H9 (cell line): ENCODE results near the gene NCF2. TPM values are rescaled to one million over a fixed set of nuclear protein-coding genes. Genes with fewer than 3 reads are reported as not detected.

ENCODE experiments used
- DNase-seq: peaks from one replicate; pipeline ENCODE4 v3.0.0-alpha.2; 2017
- H2AFZ ChIP-seq: one replicate; pipeline ENCODE4 v1.6.1; 2013; ENCODE audit warnings: mild to moderate bottlenecking, low read length, control low read depth, moderate library complexity
- H2AK5ac ChIP-seq: 2 replicates; pipeline ENCODE4 v1.6.1; 2013; ENCODE audit warnings: low read length, control low read depth, mixed read lengths; ENCODE audit not compliant: insufficient read length
- H2BK120ac ChIP-seq: one replicate; pipeline ENCODE4 v1.6.1; 2013; ENCODE audit warnings: low read depth, mild to moderate bottlenecking, low read length, control low read depth, inconsistent platforms; ENCODE audit not compliant: poor library complexity, severe bottlenecking
- H2BK12ac ChIP-seq: 2 replicates; pipeline ENCODE4 v1.6.1; 2013; ENCODE audit warnings: low read length, control low read depth, mixed read lengths, low read depth; ENCODE audit not compliant: insufficient read length
- H2BK15ac ChIP-seq: 2 replicates; pipeline ENCODE4 v1.6.1; 2013; ENCODE audit warnings: low read depth, low read length, control low read depth
- H2BK20ac ChIP-seq: one replicate; pipeline ENCODE4 v1.6.1; 2013; ENCODE audit warnings: low read depth, mild to moderate bottlenecking, low read length, control low read depth, inconsistent platforms; ENCODE audit not compliant: poor library complexity, severe bottlenecking
- H2BK5ac ChIP-seq: 2 replicates; pipeline ENCODE4 v1.6.1; 2013; ENCODE audit warnings: low read length, control low read depth, mixed read lengths; ENCODE audit not compliant: insufficient read length
- H3K14ac ChIP-seq: 2 replicates; pipeline ENCODE4 v1.6.1; 2013; ENCODE audit warnings: low read length, control low read depth; ENCODE audit not compliant: insufficient read depth
- H3K18ac ChIP-seq: 2 replicates; pipeline ENCODE4 v1.6.1; 2013; ENCODE audit warnings: low read depth, mild to moderate bottlenecking, mixed read lengths, low read length, control low read depth; ENCODE audit not compliant: insufficient read length
- H3K23ac ChIP-seq: 2 replicates; pipeline ENCODE4 v1.6.1; 2013; ENCODE audit warnings: low read length, control low read depth, mixed read lengths, low read depth; ENCODE audit not compliant: insufficient read length
- H3K23me2 ChIP-seq: 2 replicates; pipeline ENCODE4 v1.6.1; 2013; ENCODE audit warnings: low read depth, mild to moderate bottlenecking, mixed read lengths, low read length, control low read depth; ENCODE audit not compliant: insufficient read length, poor library complexity, severe bottlenecking
- H3K27ac ChIP-seq: 2 replicates; pipeline ENCODE4 v1.5.1; 2013; ENCODE audit warnings: low read length, control low read depth, mixed read lengths, low read depth; ENCODE audit not compliant: insufficient read length
- H3K27me3 ChIP-seq: 2 replicates; pipeline ENCODE4 v1.6.1; 2013; ENCODE audit warnings: low read length, control low read depth, inconsistent platforms; ENCODE audit not compliant: insufficient read depth
- H3K4ac ChIP-seq: 2 replicates; pipeline ENCODE4 v1.6.1; 2013; ENCODE audit warnings: low read depth, mild to moderate bottlenecking, control low read depth, inconsistent platforms, low read length, moderate library complexity
- H3K4me1 ChIP-seq: 2 replicates; pipeline ENCODE4 v1.6.1; 2013; ENCODE audit warnings: low read length, control low read depth, inconsistent platforms; ENCODE audit not compliant: insufficient read depth
- H3K4me2 ChIP-seq: 2 replicates; pipeline ENCODE4 v1.6.1; 2013; ENCODE audit warnings: low read length, control low read depth, mixed read lengths; ENCODE audit not compliant: insufficient read length, insufficient read depth
- H3K56ac ChIP-seq: 2 replicates; pipeline ENCODE4 v1.6.1; 2013; ENCODE audit warnings: low read depth, mild to moderate bottlenecking, mixed read lengths, low read length, control low read depth; ENCODE audit not compliant: insufficient read length
- H3K79me1 ChIP-seq: 2 replicates; pipeline ENCODE4 v1.6.1; 2013; ENCODE audit warnings: low read depth, mild to moderate bottlenecking, moderate library complexity, low read length, control low read depth, inconsistent platforms; ENCODE audit not compliant: insufficient read depth, poor library complexity, severe bottlenecking
- H3K79me2 ChIP-seq: 2 replicates; pipeline ENCODE4 v1.6.1; 2013; ENCODE audit warnings: low read length, control low read depth, inconsistent platforms; ENCODE audit not compliant: insufficient read depth
- H3K9ac ChIP-seq: 2 replicates; pipeline ENCODE4 v1.6.1; 2013; ENCODE audit warnings: low read length, control low read depth, mixed read lengths; ENCODE audit not compliant: insufficient read length; ENCODE audit errors: extremely low read depth
- H3K9me3 ChIP-seq: one replicate; pipeline ENCODE4 v1.6.1; 2013; ENCODE audit warnings: low read depth, low read length, inconsistent platforms; ENCODE audit not compliant: control insufficient read depth
- H3T11ph ChIP-seq: one replicate; pipeline ENCODE4 v1.6.1; 2013; ENCODE audit warnings: mild to moderate bottlenecking, low read length, control low read depth, inconsistent platforms
- H4K20me1 ChIP-seq: one replicate; pipeline ENCODE4 v1.6.1; 2013; ENCODE audit not compliant: control insufficient read depth, insufficient read length, insufficient read depth
- H4K5ac ChIP-seq: 2 replicates; pipeline ENCODE4 v1.6.1; 2013; ENCODE audit warnings: low read depth, mild to moderate bottlenecking, mixed read lengths, low read length, control low read depth; ENCODE audit not compliant: insufficient read length
- H4K8ac ChIP-seq: replicated peaks from 2 replicates; pipeline ENCODE4 v1.6.1; 2013; ENCODE audit warnings: low read length, control low read depth, mixed read lengths, low read depth; ENCODE audit not compliant: insufficient read length
- H4K91ac ChIP-seq: 2 replicates; pipeline ENCODE4 v1.6.1; 2013; ENCODE audit warnings: low read depth, mild to moderate bottlenecking, moderate library complexity, mixed read lengths, low read length, control low read depth; ENCODE audit not compliant: insufficient read length
- H3K27ac Mint-ChIP-seq, 3 experiments: 2 replicates in 2 of 3; 3 replicates in 1 of 3; pipeline ENCODE4 v1.8.0; 2020 to 2021; ENCODE audit warnings: mixed read lengths in 3 of 3, mild to moderate bottlenecking in 1 of 3, moderate library complexity in 1 of 3
- H3K27me3 Mint-ChIP-seq: 2 replicates; pipeline ENCODE4 v1.8.0; 2021; ENCODE audit warnings: low read depth, mild to moderate bottlenecking, moderate library complexity, mixed read lengths
- H3K36me3 Mint-ChIP-seq, 3 experiments: 2 replicates in 2 of 3; 3 replicates in 1 of 3; pipeline ENCODE4 v1.8.0; 2020 to 2021; ENCODE audit warnings: low read depth in 3 of 3, mixed read lengths in 3 of 3; ENCODE audit not compliant: insufficient read depth in 1 of 3
- H3K4me1 Mint-ChIP-seq, 2 experiments: 2 replicates each; pipeline ENCODE4 v1.8.0; 2020; ENCODE audit warnings: mixed read lengths in 2 of 2
- H3K4me3 Mint-ChIP-seq, 2 experiments: 2 replicates in 1 of 2; 3 replicates in 1 of 2; pipeline ENCODE4 v1.8.0; 2020 to 2021; ENCODE audit warnings: mild to moderate bottlenecking in 2 of 2, mixed read lengths in 2 of 2, moderate library complexity in 1 of 2
- H3K9me3 Mint-ChIP-seq, 2 experiments: 2 replicates in 1 of 2; 3 replicates in 1 of 2; pipeline ENCODE4 v1.8.0; 2020; ENCODE audit warnings: mild to moderate bottlenecking in 2 of 2, mixed read lengths in 2 of 2, moderate library complexity in 1 of 2
- WGBS: extraction: QIAGEN DNeasy Blood & Tissue Kit; methylation state at CpG from one replicate; pipeline ENCODE4 v1.1.7; 2013; ENCODE audit warnings: missing lambda C conversion rate, low lambda C conversion rate, mixed read lengths; ENCODE audit not compliant: insufficient read length; ENCODE audit errors: extremely low coverage; 5-methylcytosine and 5-hydroxymethylcytosine counted together
- total RNA-seq: library from RNA; stranded (reverse); gene quantifications from 2 replicates; pipeline ENCODE4 v1.2.1, GENCODE V29; 2021
- TF ChIP-seq, protein P1 (sequence below): fragments of 200-600 bp; sonication (generic); conservative IDR thresholded peaks from 3 replicates; pipeline ENCODE4 v1.8.0; 2021; ENCODE audit warnings: antibody characterized with exemption, mild to moderate bottlenecking

Gene NCF2
- total RNA-seq, 1 experiment from 2014 or later = not detected

DNA sequence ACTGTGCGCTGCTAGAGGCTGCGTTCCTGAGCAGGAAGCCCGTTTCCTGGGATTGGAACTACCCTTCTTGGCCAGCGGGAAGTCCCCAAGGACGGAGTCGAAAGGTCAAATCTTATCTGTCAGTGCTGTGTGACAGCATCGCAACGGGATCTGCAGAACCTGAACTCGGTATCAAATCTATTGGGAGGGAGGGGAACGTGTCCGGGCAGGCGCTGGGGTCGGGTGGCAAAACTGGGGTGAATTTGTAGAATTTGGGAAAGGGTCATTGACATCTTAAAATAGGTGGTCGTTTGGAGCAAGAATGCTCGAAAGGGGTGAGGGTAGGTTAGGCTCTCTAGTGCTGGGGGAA lies 46.0 kb upstream of the NCF2 start:
- Histone ChIP-seq H2AFZ (peak overlapping the region; percentile 15), H2AK5ac (no peak overlapping the region), H4K8ac (no peak overlapping the region), H3K4me1 (no peaks in the 10 kb centered on the region), H4K20me1 (no peaks in the 10 kb centered on the region), H4K91ac (no peak overlapping the region), H3K79me2 (no peaks in the 10 kb centered on the region), H2BK15ac (no peak overlapping the region), H3K4ac (no peak overlapping the region), H2BK5ac (no peak overlapping the region), H3K79me1 (no peaks in the 10 kb centered on the region), H3T11ph (no peak overlapping the region), H4K5ac (no peak overlapping the region), H2BK12ac (no peak overlapping the region), H3K9ac (no peak overlapping the region), H3K23ac (no peak overlapping the region), H3K18ac (no peak overlapping the region), H2BK20ac (no peak overlapping the region), H2BK120ac (no peak overlapping the region), H3K27ac (no peak overlapping the region), H3K14ac (no peak overlapping the region; the same call in 1 of the 2 replicates), H3K23me2 (peaks cover 4% of the 10 kb centered on the region), H3K4me2 (peak overlapping the region; percentile 57), H3K56ac (no peak overlapping the region), H3K9me3 (no peaks in the 10 kb centered on the region), H3K27me3 (no peaks in the 10 kb centered on the region; the same call in 1 of the 2 replicates)
- WGBS = no CpG with 5 or more reads among the region's 15 CpGs
- H3K4me1 Mint-ChIP-seq = peaks cover 35 to 36% of the 10 kb centered on the region in 2 experiments
- peak overlapping the region in 1 of 3 experiments; percentile 94; a peak in 1 of 7 replicates for H3K27ac Mint-ChIP-seq
- no peaks in the 10 kb centered on the region for H3K9me3 Mint-ChIP-seq
- H3K4me3 Mint-ChIP-seq = peak overlapping the region; percentile 99 to 100
- TF ChIP-seq, protein P1, sequence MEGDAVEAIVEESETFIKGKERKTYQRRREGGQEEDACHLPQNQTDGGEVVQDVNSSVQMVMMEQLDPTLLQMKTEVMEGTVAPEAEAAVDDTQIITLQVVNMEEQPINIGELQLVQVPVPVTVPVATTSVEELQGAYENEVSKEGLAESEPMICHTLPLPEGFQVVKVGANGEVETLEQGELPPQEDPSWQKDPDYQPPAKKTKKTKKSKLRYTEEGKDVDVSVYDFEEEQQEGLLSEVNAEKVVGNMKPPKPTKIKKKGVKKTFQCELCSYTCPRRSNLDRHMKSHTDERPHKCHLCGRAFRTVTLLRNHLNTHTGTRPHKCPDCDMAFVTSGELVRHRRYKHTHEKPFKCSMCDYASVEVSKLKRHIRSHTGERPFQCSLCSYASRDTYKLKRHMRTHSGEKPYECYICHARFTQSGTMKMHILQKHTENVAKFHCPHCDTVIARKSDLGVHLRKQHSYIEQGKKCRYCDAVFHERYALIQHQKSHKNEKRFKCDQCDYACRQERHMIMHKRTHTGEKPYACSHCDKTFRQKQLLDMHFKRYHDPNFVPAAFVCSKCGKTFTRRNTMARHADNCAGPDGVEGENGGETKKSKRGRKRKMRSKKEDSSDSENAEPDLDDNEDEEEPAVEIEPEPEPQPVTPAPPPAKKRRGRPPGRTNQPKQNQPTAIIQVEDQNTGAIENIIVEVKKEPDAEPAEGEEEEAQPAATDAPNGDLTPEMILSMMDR = no peak
- H3K27me3 Mint-ChIP-seq = peaks cover 14% of the 10 kb centered on the region
- no peak for DNase-seq
- peaks cover 0 to 2% (median 0%) of the 10 kb centered on the region in 3 experiments; a peak in 3 of 7 replicates for H3K36me3 Mint-ChIP-seq
